Heart left ventricle (tissue), 13 donors: ENCODE data around the gene E2F1.

Experiments
- CTCF ChIP-seq, 12 donors: fragments of 200-600 bp; sonication (generic) in 4 of 12; IDR thresholded peaks; one replicate each; pipeline versions ENCODE4 v1.5.0 to v1.8.0; 2018 to 2022; ENCODE audit warnings: antibody characterized with exemption in 12 of 12, mild to moderate bottlenecking in 5 of 12
- POLR2A ChIP-seq, 2 donors: fragments of 450-650 bp; IDR thresholded peaks; one replicate each; pipeline ENCODE4 v1.6.1; 2017; ENCODE audit warnings: antibody characterized with exemption in 2 of 2, mild to moderate bottlenecking in 2 of 2, moderate library complexity in 2 of 2
- donor health status: ischemic (EF 13 %, LVEDD 7.1; RV severe dilation, severe dysfunction).
- donor health status: DM: no; HTN: yes; CAD: no.
- donor health status: DM: no; HTN: no; CAD: no.
- donor health status: ischemic (EF 25% LVEDD 6.9; RV normal size, moderate dysfunction).
- donor health status: ischemic (EF 25% LVEDD 5.7; RV mildly dilated, moderate dysfunction).
- donor health status: ischemic (EF 35%, LVEDD 5.7; RV mildly dilated, moderate dysfunction).
- donor health status: nonischemic (EF 11% LVEDD 7.7; RV severe dilation, severe dysfunction).
- donor health status: DM: yes; HTN: yes; CAD: no.
- donor health status: PGD.
- donor health status: ischemic (EF 29% LVEDD 5.4; RV normal size, mild dysfunction).
- donor health status: nonischemic (EF 23%, LVEDD 6.1; RV moderate dilation, normal function).

GRCh38 chr20:33654680-33655161, 31.5 kb downstream of the E2F1 start:
- no peak for TF ChIP-seq POLR2A (IDR thresholded peaks at IDR 0.05)
- no peak for TF ChIP-seq CTCF (IDR thresholded peaks at IDR 0.05)
